Osteocyte (in vitro differentiated cells): ENCODE results near the gene PCDHGA5. TPM values are rescaled to one million over a fixed set of nuclear protein-coding genes. Genes with fewer than 3 reads are reported as not detected.
"Not testable (repeated sequence)": the region's sequence is repeated elsewhere in the genome, so short reads cannot be mapped to it uniquely, and the experiment has no call there.

Experiments used
- DNase-seq: peaks from one replicate; pipeline ENCODE4 v3.0.0; 2021; ENCODE audit warnings: mixed read lengths; ENCODE audit not compliant: unreplicated experiment; ENCODE audit errors: extremely low spot score
- H3K27ac Mint-ChIP-seq: one replicate; pipeline ENCODE4 v1.8.0; 2021; ENCODE audit warnings: mild to moderate bottlenecking, mixed read lengths; ENCODE audit not compliant: unreplicated experiment
- H3K27me3 Mint-ChIP-seq: one replicate; pipeline ENCODE4 v1.8.0; 2021; ENCODE audit warnings: mixed read lengths; ENCODE audit not compliant: unreplicated experiment
- H3K36me3 Mint-ChIP-seq: one replicate; pipeline ENCODE4 v1.8.0; 2021; ENCODE audit warnings: mixed read lengths; ENCODE audit not compliant: unreplicated experiment
- H3K4me1 Mint-ChIP-seq: one replicate; pipeline ENCODE4 v1.8.0; 2021; ENCODE audit warnings: mixed read lengths; ENCODE audit not compliant: unreplicated experiment
- H3K4me3 Mint-ChIP-seq: one replicate; pipeline ENCODE4 v1.8.0; 2021; ENCODE audit warnings: mild to moderate bottlenecking, moderate library complexity, mixed read lengths; ENCODE audit not compliant: unreplicated experiment
- H3K9me3 Mint-ChIP-seq: one replicate; pipeline ENCODE4 v1.8.0; 2021; ENCODE audit warnings: mixed read lengths; ENCODE audit not compliant: unreplicated experiment
- total RNA-seq: library from RNA; stranded (reverse); gene quantifications from 2 replicates; pipeline ENCODE4 v1.2.1, GENCODE V29; 2021
- TF ChIP-seq, protein P1 (sequence below): fragments of 200-600 bp; sonication (generic); IDR thresholded peaks from 2 replicates; pipeline ENCODE4 v1.5.0; 2021; ENCODE audit warnings: antibody characterized with exemption, mild to moderate bottlenecking, moderate library complexity

PCDHGA5 gene
- total RNA-seq, 1 donor from 2014 or later: 0.13 TPM

DNA sequence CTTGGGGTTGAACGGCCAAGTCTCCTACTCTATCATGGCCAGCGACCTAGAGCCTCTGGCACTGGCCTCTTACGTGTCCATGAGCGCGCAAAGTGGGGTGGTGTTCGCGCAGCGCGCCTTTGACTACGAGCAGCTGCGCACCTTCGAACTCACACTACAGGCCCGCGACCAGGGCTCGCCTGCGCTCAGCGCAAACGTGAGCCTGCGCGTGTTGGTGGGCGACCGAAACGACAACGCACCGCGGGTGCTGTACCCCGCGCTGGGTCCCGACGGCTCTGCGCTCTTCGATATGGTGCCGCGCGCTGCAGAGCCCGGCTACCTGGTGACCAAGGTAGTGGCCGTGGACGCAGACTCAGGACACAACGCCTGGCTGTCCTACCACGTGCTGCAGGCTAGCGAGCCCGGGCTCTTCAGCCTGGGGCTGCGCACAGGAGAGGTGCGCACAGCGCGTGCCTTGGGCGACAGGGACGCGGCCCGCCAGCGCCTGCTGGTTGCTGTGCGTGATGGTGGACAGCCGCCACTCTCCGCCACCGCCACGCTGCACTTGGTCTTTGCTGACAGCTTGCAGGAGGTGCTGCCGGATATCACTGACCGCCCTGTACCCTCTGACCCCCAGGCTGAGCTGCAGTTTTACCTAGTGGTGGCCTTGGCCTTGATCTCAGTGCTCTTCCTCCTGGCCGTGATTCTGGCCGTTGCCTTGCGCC is 35.7 kb downstream of the PCDHGA5 start:
- DNase-seq: no peak
- Mint-ChIP-seq H3K27ac (no peak overlapping the region), H3K9me3 (peaks cover 11% of the 10 kb centered on the region), H3K36me3 (peaks cover 4% of the 10 kb centered on the region), H3K27me3 (no peaks in the 10 kb centered on the region), H3K4me3 (no peak overlapping the region), H3K4me1 (no peaks in the 10 kb centered on the region)
- TF ChIP-seq, protein P1, sequence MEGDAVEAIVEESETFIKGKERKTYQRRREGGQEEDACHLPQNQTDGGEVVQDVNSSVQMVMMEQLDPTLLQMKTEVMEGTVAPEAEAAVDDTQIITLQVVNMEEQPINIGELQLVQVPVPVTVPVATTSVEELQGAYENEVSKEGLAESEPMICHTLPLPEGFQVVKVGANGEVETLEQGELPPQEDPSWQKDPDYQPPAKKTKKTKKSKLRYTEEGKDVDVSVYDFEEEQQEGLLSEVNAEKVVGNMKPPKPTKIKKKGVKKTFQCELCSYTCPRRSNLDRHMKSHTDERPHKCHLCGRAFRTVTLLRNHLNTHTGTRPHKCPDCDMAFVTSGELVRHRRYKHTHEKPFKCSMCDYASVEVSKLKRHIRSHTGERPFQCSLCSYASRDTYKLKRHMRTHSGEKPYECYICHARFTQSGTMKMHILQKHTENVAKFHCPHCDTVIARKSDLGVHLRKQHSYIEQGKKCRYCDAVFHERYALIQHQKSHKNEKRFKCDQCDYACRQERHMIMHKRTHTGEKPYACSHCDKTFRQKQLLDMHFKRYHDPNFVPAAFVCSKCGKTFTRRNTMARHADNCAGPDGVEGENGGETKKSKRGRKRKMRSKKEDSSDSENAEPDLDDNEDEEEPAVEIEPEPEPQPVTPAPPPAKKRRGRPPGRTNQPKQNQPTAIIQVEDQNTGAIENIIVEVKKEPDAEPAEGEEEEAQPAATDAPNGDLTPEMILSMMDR: no peak

DNA sequence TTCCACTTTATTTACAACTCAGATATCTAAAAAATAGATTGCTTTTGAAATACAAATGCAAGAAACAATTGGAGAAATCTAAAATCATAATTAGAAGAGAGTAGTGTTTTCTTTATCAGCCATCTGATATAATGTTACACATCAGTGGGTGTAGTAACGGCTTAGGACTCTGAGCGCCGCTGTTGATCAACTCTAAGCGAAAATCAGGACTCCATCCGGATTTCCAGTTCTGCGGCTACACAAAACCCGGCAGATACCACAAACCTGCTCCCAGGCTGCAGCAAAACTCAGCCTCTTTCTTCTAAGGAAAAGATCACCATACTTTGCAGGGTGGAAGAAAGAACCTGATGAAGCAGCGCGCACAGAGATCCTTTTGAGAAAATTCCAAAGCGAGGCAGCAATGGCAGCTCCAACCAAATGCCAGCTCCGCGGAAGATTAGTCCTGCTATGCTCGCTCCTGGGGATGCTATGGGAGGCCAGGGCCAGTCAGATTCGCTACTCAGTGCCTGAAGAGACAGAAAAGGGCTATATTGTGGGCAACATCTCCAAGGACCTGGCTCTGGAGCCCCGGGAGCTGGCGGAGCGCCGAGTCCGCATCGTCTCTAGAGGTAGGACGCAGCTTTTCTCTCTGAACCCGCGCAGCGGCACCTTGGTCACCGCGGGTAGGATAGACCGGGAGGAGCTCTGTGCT is 38.7 kb downstream of the PCDHGA5 start, which contains the start of gene PCDHGA9:
Gene PCDHGA9 (plus strand): TSS at position 226 of the 691 bp plus-strand sequence. CDS start 175 bp downstream, at position 401.
- no peaks in the 10 kb centered on the region for H3K27me3 Mint-ChIP-seq
- peaks cover 2% of the 10 kb centered on the region for H3K4me1 Mint-ChIP-seq
- TF ChIP-seq, protein P1: peak; percentile 27
- DNase-seq: no peak
- H3K27ac Mint-ChIP-seq: no peak within 1 kb of the TSS
- H3K4me3 Mint-ChIP-seq: no peak within 1 kb of the TSS
- H3K36me3 Mint-ChIP-seq: peaks cover 9% of the 10 kb centered on the region
- peaks cover 11% of the 10 kb centered on the region for H3K9me3 Mint-ChIP-seq

DNA sequence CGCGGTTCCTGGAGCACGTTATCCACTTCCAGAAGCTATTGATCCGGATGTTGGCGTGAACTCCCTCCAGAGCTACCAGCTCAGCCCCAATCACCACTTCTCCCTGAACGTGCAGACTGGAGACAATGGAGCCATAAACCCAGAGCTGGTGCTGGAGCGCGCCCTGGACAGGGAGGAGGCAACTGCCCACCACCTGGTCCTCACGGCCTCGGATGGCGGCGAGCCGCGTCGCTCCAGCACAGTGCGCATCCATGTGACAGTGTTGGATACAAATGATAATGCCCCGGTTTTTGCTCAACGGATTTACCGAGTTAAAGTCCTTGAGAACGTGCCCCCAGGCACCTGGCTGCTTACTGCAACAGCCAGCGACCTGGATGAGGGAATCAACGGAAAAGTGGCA is 39.4 kb downstream of the PCDHGA5 start:
- Mint-ChIP-seq H3K36me3 (peaks cover 15% of the 10 kb centered on the region), H3K4me1 (peaks cover 7% of the 10 kb centered on the region), H3K9me3 (peaks cover 14% of the 10 kb centered on the region)

DNA sequence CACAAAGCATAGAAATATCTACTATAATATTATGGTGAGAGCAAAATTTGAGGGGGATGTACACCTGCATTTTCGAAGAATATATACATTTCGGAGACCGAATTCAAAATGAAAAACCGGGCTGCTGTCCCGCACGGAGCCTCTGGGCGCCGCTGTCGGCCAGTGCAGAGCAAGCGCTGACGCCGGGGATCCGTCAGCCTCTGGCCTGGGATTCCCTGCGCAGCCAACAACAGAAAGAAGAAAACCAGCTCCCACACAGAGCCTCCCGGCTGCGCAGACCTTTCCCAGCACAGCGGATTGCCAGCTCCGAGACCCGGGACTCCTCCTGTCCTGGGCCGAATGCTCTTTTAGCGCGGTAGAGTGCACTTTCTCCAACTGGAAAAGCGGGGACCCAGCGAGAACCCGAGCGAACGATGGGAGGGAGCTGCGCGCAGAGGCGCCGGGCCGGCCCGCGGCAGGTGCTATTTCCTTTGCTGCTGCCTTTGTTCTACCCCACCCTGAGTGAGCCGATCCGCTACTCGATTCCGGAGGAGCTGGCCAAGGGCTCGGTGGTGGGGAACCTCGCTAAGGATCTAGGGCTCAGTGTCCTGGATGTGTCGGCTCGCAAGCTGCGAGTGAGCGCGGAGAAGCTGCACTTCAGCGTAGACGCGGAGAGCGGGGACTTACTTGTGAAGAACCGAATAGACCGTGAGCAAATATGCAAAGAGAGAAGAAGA is 44.0 kb downstream of the PCDHGA5 start, which contains the start of gene PCDHGB6:
Gene PCDHGB6 (plus strand): TSS at position 232 of the 716 bp plus-strand sequence. CDS start 182 bp downstream, at position 414.
- peak; percentile 92 for DNase-seq
- H3K27me3 Mint-ChIP-seq: not testable (repeated sequence)
- H3K36me3 Mint-ChIP-seq: peaks cover 37% of the 10 kb centered on the region
- H3K4me3 Mint-ChIP-seq: peak within 1 kb of the TSS; percentile 86
- TF ChIP-seq, protein P1: peak; percentile 89
- H3K27ac Mint-ChIP-seq: peak within 1 kb of the TSS; percentile 97
- H3K4me1 Mint-ChIP-seq: peaks cover 23% of the 10 kb centered on the region
- H3K9me3 Mint-ChIP-seq: peaks cover 13% of the 10 kb centered on the region

More for the DNA sequence above, 39.4 kb downstream of the PCDHGA5 start:
- Mint-ChIP-seq H3K4me3 (no peak overlapping the region), H3K27me3 (no peaks in the 10 kb centered on the region), H3K27ac (no peak overlapping the region)
- DNase-seq: no peak
- TF ChIP-seq, protein P1: no peak
